Right cardiac atrium (tissue), 5 donors: ENCODE results near the gene AAMDC. TPM values are rescaled to one million over a fixed set of nuclear protein-coding genes. Genes with fewer than 3 reads are reported as not detected.
A peak's percentile ranks its signal among the peaks of the same experiment; 100 is the strongest.

Experiments used
- ATAC-seq, 2 donors: fragments of 200-7000 bp; cut with Tn5 transposase; one replicate each; pipeline versions ENCODE4 v1.8.0 to v1.9.1; 2020; ENCODE audit warnings: moderate library complexity in 2 of 2, mild to moderate bottlenecking in 1 of 2
- DNase-seq, 3 donors: peaks; one replicate each; pipeline ENCODE4 v3.0.0-alpha.2; 2020
- H3K27ac ChIP-seq: one replicate; pipeline ENCODE4 v1.5.1; 2013; ENCODE audit warnings: mild to moderate bottlenecking, low read length, control low read depth, moderate library complexity
- H3K27me3 ChIP-seq: one replicate; pipeline ENCODE4 v1.6.1; 2013; ENCODE audit not compliant: control insufficient read depth, insufficient read depth
- H3K4me1 ChIP-seq: one replicate; pipeline ENCODE4 v1.6.1; 2013; ENCODE audit warnings: low read length; ENCODE audit not compliant: control insufficient read depth, insufficient read depth
- H3K4me3 ChIP-seq: one replicate; pipeline ENCODE4 v1.5.1; 2013; ENCODE audit warnings: low read length, control low read depth
- H3K9me3 ChIP-seq: one replicate; pipeline ENCODE4 v1.6.1; 2013; ENCODE audit warnings: low read length; ENCODE audit not compliant: control insufficient read depth
- WGBS: extraction: QIAGEN DNeasy Blood & Tissue Kit; methylation state at CpG from one replicate; pipeline ENCODE4 v1.1.7; 2013; 5-methylcytosine and 5-hydroxymethylcytosine counted together
- intact Hi-C, 4 donors: fragments of 100-400 bp; cut with DNase I; formaldehyde crosslinking; loops; one replicate each; pipeline versions ENCODE4 v1.11.0 to v1.14.0; 2022 to 2023
- polyA plus RNA-seq: library from polyadenylated mRNA; stranded (reverse); fragments of 200-250 nt; gene quantifications from one replicate; pipeline ENCODE4 v1.2.3, GENCODE V29; 2013
- total RNA-seq, 4 donors: library from RNA; stranded (reverse); fragmentation: NEBNext Ultra II Directional; extraction: Animal tissue kit (Norgen Biotek cat#: 25700); gene quantifications; one replicate each; pipeline ENCODE4 v1.2.1, GENCODE V29; 2021
- donor health status: healthy with polysubstance abuse.
- donor health status: DM: no; HTN: yes; CAD: no.
- donor health status: DM: no; HTN: no; CAD: no.
- donor health status: DM: no; HTN: yes; CAD: no; lungs with severe emphysema.
- donor health status: DM: yes; HTN: yes; CAD: no.

Gene AAMDC
- total and polyA plus RNA-seq, 5 donors: 67.4 to 237 (median 88.3) TPM

DNA sequence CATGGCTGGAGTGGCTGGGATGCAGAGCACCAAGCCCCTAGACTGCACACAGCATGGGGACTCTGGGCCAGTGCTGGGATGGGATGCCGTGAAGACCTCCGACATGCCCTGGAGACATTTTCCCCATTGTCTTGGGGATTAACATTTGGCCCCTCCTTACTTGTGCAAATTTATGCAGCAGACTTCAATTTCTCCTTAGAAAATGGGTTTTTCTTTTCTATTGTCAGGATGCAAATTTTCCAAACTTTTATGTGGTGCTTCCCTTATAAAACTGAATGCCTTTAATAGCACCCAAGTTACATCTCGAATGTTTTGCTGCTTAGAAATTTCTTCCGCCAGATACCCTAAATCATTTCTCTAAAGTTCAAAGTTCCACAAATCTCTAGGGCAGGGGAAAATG lies 29.6 kb upstream of the AAMDC start:
- H3K9me3 ChIP-seq: no peaks in the 10 kb centered on the region
- H3K27ac ChIP-seq: no peak overlapping the region
- WGBS: 96% methylated on average over 4 of the region's 4 CpGs
- intact Hi-C loops: no loop called here
- peaks cover 5% of the 10 kb centered on the region for H3K4me1 ChIP-seq
- H3K4me3 ChIP-seq: no peak overlapping the region
- H3K27me3 ChIP-seq: no peaks in the 10 kb centered on the region
- DNase-seq: no peak
- no peak for ATAC-seq

DNA sequence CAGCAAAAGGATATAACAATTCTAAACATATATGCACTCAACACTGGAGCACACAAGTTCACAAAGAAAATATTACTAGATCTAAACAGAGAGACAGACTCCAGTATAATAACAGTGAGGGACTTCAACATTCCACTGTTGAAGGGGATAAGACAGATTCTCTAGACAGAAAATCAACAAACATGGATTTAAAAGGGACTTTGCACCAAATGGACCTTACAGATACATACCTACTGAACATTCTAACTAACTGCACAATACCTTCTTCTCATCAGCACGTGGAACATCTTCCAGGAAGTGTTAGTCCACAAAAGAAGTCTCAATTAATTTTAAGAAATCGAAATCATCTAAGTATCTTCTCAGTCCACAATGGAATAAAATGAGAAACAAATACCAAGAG lies 27.0 kb upstream of the AAMDC start:
- H3K4me3 ChIP-seq: no peak overlapping the region
- WGBS: 94% methylated on average over 2 of the region's 2 CpGs
- H3K27ac ChIP-seq: no peak overlapping the region
- ATAC-seq (no peak), DNase-seq (no peak)
- peaks cover 5% of the 10 kb centered on the region for H3K4me1 ChIP-seq
- no peaks in the 10 kb centered on the region for H3K9me3 ChIP-seq
- intact Hi-C loops: no loop called here
- H3K27me3 ChIP-seq: no peaks in the 10 kb centered on the region

GRCh38 chr11:77799338-77799737 lies 21.6 kb upstream of the AAMDC start:
- H3K27ac ChIP-seq: no peak overlapping the region
- H3K27me3 ChIP-seq: no peaks in the 10 kb centered on the region
- H3K4me3 ChIP-seq: no peak overlapping the region
- peaks cover 2% of the 10 kb centered on the region for H3K4me1 ChIP-seq
- no peak for DNase-seq
- H3K9me3 ChIP-seq: no peaks in the 10 kb centered on the region
- ATAC-seq: peak; percentile 38 to 49
- 51% methylated on average over 3 of the region's 3 CpGs for WGBS
- intact Hi-C loops: no loop called here

GRCh38 chr11:77800449-77800848 lies 20.5 kb upstream of the AAMDC start:
- Histone ChIP-seq H3K9me3 (no peaks in the 10 kb centered on the region), H3K27me3 (no peaks in the 10 kb centered on the region), H3K27ac (no peak overlapping the region), H3K4me3 (no peak overlapping the region), H3K4me1 (peaks cover 2% of the 10 kb centered on the region)
- ATAC-seq (no peak), DNase-seq (no peak)
- intact Hi-C loops: no loop called here

DNA sequence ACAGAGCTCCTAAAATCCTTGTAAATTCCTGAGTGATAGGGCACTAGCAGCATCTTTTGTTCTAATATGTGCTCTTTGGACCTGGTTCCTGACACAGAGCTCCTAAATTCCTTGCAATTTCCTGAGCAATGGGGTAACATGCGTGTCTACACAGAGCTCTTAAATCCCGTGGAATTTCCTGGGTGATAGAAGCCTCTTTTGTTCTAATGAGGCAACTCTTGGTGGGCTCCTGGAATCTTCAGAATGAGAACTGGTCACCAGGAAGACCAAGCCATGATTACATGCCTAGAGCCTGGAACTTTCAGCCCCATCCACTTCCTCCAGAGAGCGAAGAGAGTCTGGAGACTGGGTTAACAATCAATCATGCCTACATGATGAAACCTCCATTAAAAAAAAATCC lies 19.5 kb upstream of the AAMDC start:
- peaks cover 2% of the 10 kb centered on the region for H3K4me1 ChIP-seq

GRCh38 chr11:77806415-77806814 lies 14.5 kb upstream of the AAMDC start:
- no peak for ATAC-seq
- no peak overlapping the region for H3K4me3 ChIP-seq

More for the DNA sequence above, 19.5 kb upstream of the AAMDC start:
- DNase-seq (no peak), ATAC-seq (no peak)
- Histone ChIP-seq H3K27ac (no peak overlapping the region), H3K4me3 (no peak overlapping the region), H3K27me3 (no peaks in the 10 kb centered on the region), H3K9me3 (no peaks in the 10 kb centered on the region)
- intact Hi-C loops: no loop called here
- WGBS: 66% methylated on average over 3 of the region's 3 CpGs

DNA sequence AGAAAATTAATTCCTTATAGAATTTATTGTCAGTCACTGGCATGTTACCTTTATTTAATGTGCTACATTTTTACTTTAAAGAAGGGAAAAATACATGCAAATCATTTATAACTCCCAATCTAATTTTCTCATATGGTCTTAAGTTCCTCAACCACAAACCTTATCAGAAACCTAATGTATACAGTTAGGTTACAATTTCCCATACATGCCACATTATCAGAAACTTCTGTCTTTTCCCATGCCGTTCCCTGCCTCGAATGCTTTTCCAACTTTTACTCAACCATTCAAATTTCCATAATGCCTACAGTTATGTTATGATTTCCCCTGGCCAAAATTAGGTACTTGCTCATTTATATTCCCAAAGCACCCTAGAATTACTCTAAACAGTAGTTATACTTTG lies 14.0 kb upstream of the AAMDC start:
- Histone ChIP-seq H3K4me1 (no peaks in the 10 kb centered on the region), H3K4me3 (no peak overlapping the region), H3K27ac (no peak overlapping the region), H3K9me3 (no peaks in the 10 kb centered on the region), H3K27me3 (no peaks in the 10 kb centered on the region)
- 93% methylated on average over 2 of the region's 2 CpGs for WGBS
- DNase-seq (no peak), ATAC-seq (no peak)
- intact Hi-C loops: no loop called here

More at GRCh38 chr11:77806415-77806814, 14.5 kb upstream of the AAMDC start:
- intact Hi-C loops: no loop called here
- DNase-seq: no peak
- H3K27ac ChIP-seq: no peak overlapping the region
- no peaks in the 10 kb centered on the region for H3K4me1 ChIP-seq
- no peaks in the 10 kb centered on the region for H3K9me3 ChIP-seq
- H3K27me3 ChIP-seq: no peaks in the 10 kb centered on the region

DNA sequence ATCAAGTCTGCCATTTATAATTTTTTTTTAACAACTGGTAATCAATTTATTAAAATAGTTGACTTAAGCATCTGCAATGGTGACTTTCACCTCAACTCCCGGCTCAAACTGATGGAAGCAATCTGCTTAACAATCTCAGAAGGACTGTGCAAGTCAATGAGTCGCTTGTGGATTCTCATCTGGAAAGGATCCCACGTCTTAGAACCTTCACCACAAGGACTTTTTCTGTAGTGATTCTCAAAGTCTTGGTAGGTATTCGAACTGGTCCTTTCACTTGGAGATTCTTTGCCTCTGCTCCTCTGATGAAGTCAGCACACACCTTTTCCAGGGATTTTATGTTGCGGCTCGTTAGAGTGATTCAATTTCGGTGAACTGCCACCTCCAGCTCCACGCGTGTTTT lies 7.7 kb upstream of the AAMDC start:
- Histone ChIP-seq H3K4me1 (no peaks in the 10 kb centered on the region), H3K27ac (no peak overlapping the region), H3K27me3 (no peaks in the 10 kb centered on the region), H3K9me3 (no peaks in the 10 kb centered on the region), H3K4me3 (no peak overlapping the region)
- intact Hi-C loops: no loop called here
- WGBS: 93% methylated on average over 9 of the region's 9 CpGs
- ATAC-seq: no peak
- no peak for DNase-seq

DNA sequence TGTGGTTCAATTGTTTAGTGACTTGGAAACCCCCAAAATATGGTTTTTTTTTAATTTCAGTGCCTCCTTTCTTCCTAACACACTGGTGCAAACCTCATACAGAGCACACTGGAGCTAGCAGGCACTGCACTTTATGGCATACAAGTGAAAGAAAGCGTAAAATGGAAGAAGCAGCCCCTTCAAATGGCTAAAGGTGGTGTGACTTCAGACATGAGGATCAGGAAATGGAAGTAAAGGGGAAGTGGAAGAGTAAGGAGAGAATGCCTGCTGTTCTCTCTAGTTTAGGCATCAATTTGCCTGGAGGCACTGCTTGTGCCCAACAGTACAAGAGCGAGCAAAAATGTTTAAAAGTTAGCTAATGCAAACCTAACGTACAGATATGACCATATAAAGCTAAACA lies 6.1 kb upstream of the AAMDC start:
- no peaks in the 10 kb centered on the region for H3K27me3 ChIP-seq
- ATAC-seq (no peak), DNase-seq (no peak)
- no peak overlapping the region for H3K27ac ChIP-seq
- H3K4me3 ChIP-seq: no peak overlapping the region
- intact Hi-C loops: no loop called here
- no peaks in the 10 kb centered on the region for H3K9me3 ChIP-seq
- H3K4me1 ChIP-seq: no peaks in the 10 kb centered on the region
- WGBS: 98% methylated on average over 3 of the region's 3 CpGs

DNA sequence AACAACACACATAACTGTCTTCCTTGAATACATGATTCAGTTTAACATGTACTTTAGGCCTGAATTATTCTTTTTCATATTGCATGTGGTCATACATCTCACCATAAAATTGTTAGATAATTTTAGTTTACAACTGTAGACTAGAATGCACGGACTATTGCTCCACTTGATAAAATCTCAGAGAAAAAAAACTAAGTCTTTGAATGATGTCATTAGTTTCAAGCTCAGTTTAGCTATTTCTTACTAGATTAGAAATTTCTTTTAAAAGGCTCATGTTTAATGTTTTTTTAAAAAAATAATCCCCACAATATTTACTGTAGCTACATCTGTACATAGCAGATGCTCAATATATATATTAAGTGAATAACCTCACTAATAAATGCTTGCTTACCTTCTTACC lies 5.5 kb upstream of the AAMDC start:
- WGBS: 55% methylated on average over 1 of the region's 1 CpG

GRCh38 chr11:77819411-77819920 lies 1.5 kb upstream of the AAMDC start:
- intact Hi-C loops: no loop called here
- H3K4me1 ChIP-seq: no peaks in the 10 kb centered on the region
- no peaks in the 10 kb centered on the region for H3K27me3 ChIP-seq
- peak overlapping the region; percentile 89 for H3K4me3 ChIP-seq
- DNase-seq (peak; percentile 82 to 94 (median 91)), ATAC-seq (peak; percentile 65 to 68)
- peak overlapping the region; percentile 75 for H3K27ac ChIP-seq
- H3K9me3 ChIP-seq: no peaks in the 10 kb centered on the region
- under 1% methylated on average over 19 of the region's 19 CpGs for WGBS

More for the DNA sequence above, 5.5 kb upstream of the AAMDC start:
- Histone ChIP-seq H3K4me1 (no peaks in the 10 kb centered on the region), H3K27ac (no peak overlapping the region), H3K4me3 (no peak overlapping the region), H3K27me3 (no peaks in the 10 kb centered on the region), H3K9me3 (no peaks in the 10 kb centered on the region)
- ATAC-seq (no peak), DNase-seq (no peak)
- intact Hi-C loops: no loop called here

DNA sequence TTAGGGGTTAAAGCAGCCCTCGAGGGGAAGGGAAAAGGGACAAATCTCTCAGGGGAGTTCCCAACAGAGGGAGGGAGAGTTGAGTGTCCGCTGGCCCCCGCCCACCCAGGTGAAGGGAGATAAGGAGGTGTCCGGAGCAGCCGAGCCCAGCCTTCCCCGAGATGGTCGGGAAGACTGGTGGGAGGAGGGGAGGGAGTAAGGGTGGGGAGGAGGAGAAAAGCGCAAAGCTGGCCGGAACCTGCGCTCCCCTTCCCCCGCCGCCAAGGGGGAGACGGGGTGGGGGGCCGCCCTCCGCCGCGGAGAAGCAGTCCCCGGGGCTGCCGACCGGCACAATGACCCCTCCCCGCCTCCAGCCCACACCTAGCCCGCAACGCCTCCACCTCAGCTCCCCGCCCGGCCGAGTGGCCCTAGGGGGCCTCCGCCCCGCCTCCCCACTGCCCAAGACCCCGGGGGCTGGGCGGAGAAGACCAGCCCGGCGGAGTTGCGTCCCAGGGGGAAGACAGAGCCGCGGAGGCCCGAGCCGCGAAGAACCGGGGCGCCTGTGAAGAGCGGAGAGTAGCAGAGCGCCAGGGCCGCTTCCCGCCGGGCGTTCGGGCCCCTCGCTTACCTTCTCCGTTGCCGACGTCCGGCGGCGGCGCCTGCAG lies 901 bp upstream of the AAMDC start:
- peak overlapping the region; percentile 75 for H3K27ac ChIP-seq
- ATAC-seq: peak; percentile 32 to 45
- peak; percentile 54 to 77 (median 76) for DNase-seq
- H3K9me3 ChIP-seq: no peaks in the 10 kb centered on the region
- H3K27me3 ChIP-seq: no peaks in the 10 kb centered on the region
- H3K4me3 ChIP-seq: peak overlapping the region; percentile 89
- H3K4me1 ChIP-seq: no peaks in the 10 kb centered on the region
- intact Hi-C loops: loop anchor here in 1 of 4 donors (10.0 kb wide), 1 partner anchor 175 kb away; the partner anchor contains the start of gene INTS4
- WGBS: under 1% methylated on average over 53 of the region's 55 CpGs
